GM04504 (cell line): ENCODE results near the gene MCEMP1.
A peak's percentile ranks its signal among the peaks of the same experiment; 100 is the strongest.

Experiments used
- DNase-seq: peaks from one replicate; pipeline ENCODE4 v3.0.0-alpha.2; 2012; ENCODE audit warnings: low read depth

The MCEMP1 gene

GRCh38 chr19:7676854-7677253 lies at the start of gene MCEMP1:
MCEMP1 (plus strand) TSS chr19:7677090; CDS start chr19:7677121, 31 bp downstream.
- DNase-seq: no peak

- no peak for DNase-seq
These were observed 49.7 kb upstream of the MCEMP1 start for GRCh38 chr19:7627166-7627565.

GRCh38 chr19:7628589-7629311 lies 48.1 kb upstream of the MCEMP1 start:
- DNase-seq: no peak

GRCh38 chr19:7629347-7630054 lies 47.4 kb upstream of the MCEMP1 start, which contains the start of the genes PET100 and XAB2:
PET100 (plus strand) TSS chr19:7629793; CDS start chr19:7629834, 41 bp downstream.
XAB2 (minus strand) TSS chr19:7629545; CDS start chr19:7629527, 18 bp downstream.
- peak; percentile 99 for DNase-seq

- DNase-seq: no peak
These were observed 45.3 kb upstream of the MCEMP1 start for GRCh38 chr19:7631577-7631976.

- DNase-seq: no peak
These were observed 44.3 kb upstream of the MCEMP1 start for GRCh38 chr19:7632340-7633203.

GRCh38 chr19:7633698-7634097 lies 43.2 kb upstream of the MCEMP1 start, which contains the start of gene PCP2:
PCP2 (minus strand) TSS chr19:7633719; CDS start chr19:7633457, 262 bp downstream.
- no peak for DNase-seq

- DNase-seq: no peak
These were observed 41.2 kb upstream of the MCEMP1 start for GRCh38 chr19:7635670-7636069.

GRCh38 chr19:7636317-7636690 lies 40.6 kb upstream of the MCEMP1 start:
- DNase-seq: no peak

GRCh38 chr19:7636691-7637373 lies 40.1 kb upstream of the MCEMP1 start, which contains the start of gene STXBP2:
STXBP2 (plus strand) TSS chr19:7637110; CDS start chr19:7637150, 40 bp downstream.
- DNase-seq: no peak

GRCh38 chr19:7637374-7638256 lies 39.3 kb upstream of the MCEMP1 start:
- DNase-seq: no peak

- DNase-seq: no peak
These were observed 38.0 kb upstream of the MCEMP1 start for GRCh38 chr19:7638802-7639465.

GRCh38 chr19:7639863-7640348 lies 37.0 kb upstream of the MCEMP1 start:
- no peak for DNase-seq

- no peak for DNase-seq
These were observed 36.1 kb upstream of the MCEMP1 start for GRCh38 chr19:7640803-7641202.

- DNase-seq: no peak
These were observed 35.3 kb upstream of the MCEMP1 start for GRCh38 chr19:7641290-7642276.

- DNase-seq: no peak
These were observed 34.4 kb upstream of the MCEMP1 start for GRCh38 chr19:7642295-7643030.

- no peak for DNase-seq
These were observed 33.9 kb upstream of the MCEMP1 start for GRCh38 chr19:7643031-7643415.
